DND-41 (cell line): ENCODE results near the gene PLK1.

Source experiments
- EZH2 ChIP-seq: IDR thresholded peaks from 3 replicates; pipeline ENCODE4 v1.6.1; 2012; ENCODE audit warnings: borderline replicate concordance, low read depth, mild to moderate bottlenecking, moderate library complexity, low read length, inconsistent platforms; ENCODE audit not compliant: severe bottlenecking
- TF ChIP-seq, protein P1 (sequence below): IDR thresholded peaks from 2 replicates; pipeline ENCODE4 v1.5.1; 2012; ENCODE audit warnings: borderline replicate concordance, low read length, moderate library complexity, mild to moderate bottlenecking; ENCODE audit not compliant: poor library complexity, severe bottlenecking; ENCODE audit errors: extremely low read depth

GRCh38 chr16:23651943-23652468, 26.7 kb upstream of the PLK1 start:
- TF ChIP-seq, protein P1, sequence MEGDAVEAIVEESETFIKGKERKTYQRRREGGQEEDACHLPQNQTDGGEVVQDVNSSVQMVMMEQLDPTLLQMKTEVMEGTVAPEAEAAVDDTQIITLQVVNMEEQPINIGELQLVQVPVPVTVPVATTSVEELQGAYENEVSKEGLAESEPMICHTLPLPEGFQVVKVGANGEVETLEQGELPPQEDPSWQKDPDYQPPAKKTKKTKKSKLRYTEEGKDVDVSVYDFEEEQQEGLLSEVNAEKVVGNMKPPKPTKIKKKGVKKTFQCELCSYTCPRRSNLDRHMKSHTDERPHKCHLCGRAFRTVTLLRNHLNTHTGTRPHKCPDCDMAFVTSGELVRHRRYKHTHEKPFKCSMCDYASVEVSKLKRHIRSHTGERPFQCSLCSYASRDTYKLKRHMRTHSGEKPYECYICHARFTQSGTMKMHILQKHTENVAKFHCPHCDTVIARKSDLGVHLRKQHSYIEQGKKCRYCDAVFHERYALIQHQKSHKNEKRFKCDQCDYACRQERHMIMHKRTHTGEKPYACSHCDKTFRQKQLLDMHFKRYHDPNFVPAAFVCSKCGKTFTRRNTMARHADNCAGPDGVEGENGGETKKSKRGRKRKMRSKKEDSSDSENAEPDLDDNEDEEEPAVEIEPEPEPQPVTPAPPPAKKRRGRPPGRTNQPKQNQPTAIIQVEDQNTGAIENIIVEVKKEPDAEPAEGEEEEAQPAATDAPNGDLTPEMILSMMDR: no peak
- no peak for TF ChIP-seq EZH2
